ENCODE data around the gene STOM.

Gene STOM

GRCh38 chr9:121313458-121314152 lies 56.4 kb downstream of the STOM start:
- no peak overlapping the region for H3K4me3 Mint-ChIP-seq
- H3K9me3 Mint-ChIP-seq = no peaks in the 10 kb centered on the region
- DNase-seq (ENCODE audit: low spot score in 2 of 2) = no peak
- no peaks in the 10 kb centered on the region for H3K27me3 Mint-ChIP-seq
- no peak overlapping the region for H3K27ac Mint-ChIP-seq
- no peak for ATAC-seq (ENCODE audit: low read depth)
- H3K36me3 Mint-ChIP-seq = peaks cover 18% of the 10 kb centered on the region
- no peaks in the 10 kb centered on the region for H3K4me1 Mint-ChIP-seq

GRCh38 chr9:121312169-121312568 lies 57.9 kb downstream of the STOM start:
- no peak for DNase-seq (ENCODE audit: low spot score in 2 of 2)
- H3K36me3 Mint-ChIP-seq = peaks cover 22% of the 10 kb centered on the region

GRCh38 chr9:121310571-121310970 lies 59.5 kb downstream of the STOM start:
- no peak overlapping the region for H3K27ac Mint-ChIP-seq
- DNase-seq (ENCODE audit: low spot score in 2 of 2) (no peak), ATAC-seq (ENCODE audit: low read depth) (no peak)
- no peaks in the 10 kb centered on the region for H3K27me3 Mint-ChIP-seq
- no peaks in the 10 kb centered on the region for H3K4me1 Mint-ChIP-seq
- H3K36me3 Mint-ChIP-seq = peaks cover 22% of the 10 kb centered on the region
- no peaks in the 10 kb centered on the region for H3K9me3 Mint-ChIP-seq
- no peak overlapping the region for H3K4me3 Mint-ChIP-seq

More at GRCh38 chr9:121312169-121312568, 57.9 kb downstream of the STOM start:
- no peaks in the 10 kb centered on the region for H3K4me1 Mint-ChIP-seq
- H3K4me3 Mint-ChIP-seq = no peak overlapping the region
- H3K9me3 Mint-ChIP-seq = no peaks in the 10 kb centered on the region
- no peak for ATAC-seq (ENCODE audit: low read depth)
- no peaks in the 10 kb centered on the region for H3K27me3 Mint-ChIP-seq
- H3K27ac Mint-ChIP-seq = no peak overlapping the region

GRCh38 chr9:121309833-121310425 lies 60.1 kb downstream of the STOM start:
- no peaks in the 10 kb centered on the region for H3K27me3 Mint-ChIP-seq
- peaks cover 22% of the 10 kb centered on the region for H3K36me3 Mint-ChIP-seq
- H3K9me3 Mint-ChIP-seq = no peaks in the 10 kb centered on the region
- no peak for DNase-seq (ENCODE audit: low spot score in 2 of 2)
- H3K4me3 Mint-ChIP-seq = no peak overlapping the region
- no peaks in the 10 kb centered on the region for H3K4me1 Mint-ChIP-seq
- H3K27ac Mint-ChIP-seq = no peak overlapping the region
- ATAC-seq (ENCODE audit: low read depth) = no peak

- Mint-ChIP-seq H3K36me3 (peaks cover 20% of the 10 kb centered on the region), H3K4me1 (no peaks in the 10 kb centered on the region)
- no peak for ATAC-seq (ENCODE audit: low read depth)
Measured at GRCh38 chr9:121309171-121309570, 60.9 kb downstream of the STOM start.

GRCh38 chr9:121308765-121309164 lies 61.3 kb downstream of the STOM start:
- no peaks in the 10 kb centered on the region for H3K27me3 Mint-ChIP-seq
- no peak overlapping the region for H3K27ac Mint-ChIP-seq
- no peak for ATAC-seq (ENCODE audit: low read depth)
- no peaks in the 10 kb centered on the region for H3K4me1 Mint-ChIP-seq
- peaks cover 18% of the 10 kb centered on the region for H3K36me3 Mint-ChIP-seq
- DNase-seq (ENCODE audit: low spot score in 2 of 2) = no peak
- H3K9me3 Mint-ChIP-seq = no peaks in the 10 kb centered on the region
- H3K4me3 Mint-ChIP-seq = no peak overlapping the region

More at GRCh38 chr9:121309171-121309570, 60.9 kb downstream of the STOM start:
- no peak overlapping the region for H3K4me3 Mint-ChIP-seq
- no peaks in the 10 kb centered on the region for H3K27me3 Mint-ChIP-seq
- no peak for DNase-seq (ENCODE audit: low spot score in 2 of 2)
- no peak overlapping the region for H3K27ac Mint-ChIP-seq
- H3K9me3 Mint-ChIP-seq = no peaks in the 10 kb centered on the region

- no peak overlapping the region for H3K4me3 Mint-ChIP-seq
- no peaks in the 10 kb centered on the region for H3K4me1 Mint-ChIP-seq
- no peak overlapping the region for H3K27ac Mint-ChIP-seq
- DNase-seq (ENCODE audit: low spot score in 2 of 2) (no peak), ATAC-seq (ENCODE audit: low read depth) (no peak)
- peaks cover 12% of the 10 kb centered on the region for H3K36me3 Mint-ChIP-seq
- no peaks in the 10 kb centered on the region for H3K9me3 Mint-ChIP-seq
- no peaks in the 10 kb centered on the region for H3K27me3 Mint-ChIP-seq
Measured at GRCh38 chr9:121307976-121308375, 62.1 kb downstream of the STOM start.

GRCh38 chr9:121305269-121305994 lies 64.6 kb downstream of the STOM start:
- ATAC-seq (ENCODE audit: low read depth) (no peak), DNase-seq (ENCODE audit: low spot score in 2 of 2) (no peak)
- Mint-ChIP-seq H3K36me3 (peaks cover 8% of the 10 kb centered on the region), H3K27ac (no peak overlapping the region), H3K4me1 (peaks cover 2% of the 10 kb centered on the region), H3K27me3 (no peaks in the 10 kb centered on the region), H3K9me3 (no peaks in the 10 kb centered on the region), H3K4me3 (no peak overlapping the region)

- Mint-ChIP-seq H3K9me3 (no peaks in the 10 kb centered on the region), H3K4me1 (peaks cover 7% of the 10 kb centered on the region), H3K27me3 (no peaks in the 10 kb centered on the region), H3K36me3 (peaks cover 7% of the 10 kb centered on the region), H3K27ac (no peak overlapping the region), H3K4me3 (no peak overlapping the region)
- DNase-seq (ENCODE audit: low spot score in 2 of 2) (no peak), ATAC-seq (ENCODE audit: low read depth) (no peak)
Measured at GRCh38 chr9:121304707-121305106, 65.3 kb downstream of the STOM start.

- ATAC-seq (ENCODE audit: low read depth) (no peak), DNase-seq (ENCODE audit: low spot score in 2 of 2) (no peak)
- no peak overlapping the region for H3K27ac Mint-ChIP-seq
- H3K4me1 Mint-ChIP-seq = peaks cover 10% of the 10 kb centered on the region
- peaks cover 6% of the 10 kb centered on the region for H3K36me3 Mint-ChIP-seq
- no peak overlapping the region for H3K4me3 Mint-ChIP-seq
- no peaks in the 10 kb centered on the region for H3K27me3 Mint-ChIP-seq
- H3K9me3 Mint-ChIP-seq = no peaks in the 10 kb centered on the region
Measured at GRCh38 chr9:121303456-121304451, 66.3 kb downstream of the STOM start.

- H3K27ac Mint-ChIP-seq = no peak overlapping the region
Measured at GRCh38 chr9:121302786-121303185, 67.3 kb downstream of the STOM start.

GRCh38 chr9:121302341-121302740 lies 67.7 kb downstream of the STOM start:
- H3K4me3 Mint-ChIP-seq = no peak overlapping the region

More at GRCh38 chr9:121302786-121303185, 67.3 kb downstream of the STOM start:
- ATAC-seq (ENCODE audit: low read depth) (no peak), DNase-seq (ENCODE audit: low spot score in 2 of 2) (no peak)
- Mint-ChIP-seq H3K4me1 (peaks cover 18% of the 10 kb centered on the region), H3K9me3 (no peaks in the 10 kb centered on the region), H3K36me3 (peaks cover 4% of the 10 kb centered on the region), H3K4me3 (no peak overlapping the region), H3K27me3 (no peaks in the 10 kb centered on the region)

GRCh38 chr9:121301881-121302286 lies 68.2 kb downstream of the STOM start:
- no peak overlapping the region for H3K27ac Mint-ChIP-seq
- H3K36me3 Mint-ChIP-seq = peaks cover 2% of the 10 kb centered on the region
- H3K4me3 Mint-ChIP-seq = no peak overlapping the region
- peaks cover 23% of the 10 kb centered on the region for H3K4me1 Mint-ChIP-seq
- no peak for ATAC-seq (ENCODE audit: low read depth)
- no peaks in the 10 kb centered on the region for H3K27me3 Mint-ChIP-seq
- DNase-seq (ENCODE audit: low spot score in 2 of 2) = no peak
- no peaks in the 10 kb centered on the region for H3K9me3 Mint-ChIP-seq

More at GRCh38 chr9:121302341-121302740, 67.7 kb downstream of the STOM start:
- peaks cover 22% of the 10 kb centered on the region for H3K4me1 Mint-ChIP-seq
- H3K36me3 Mint-ChIP-seq = peaks cover 2% of the 10 kb centered on the region
- no peak overlapping the region for H3K27ac Mint-ChIP-seq
- H3K9me3 Mint-ChIP-seq = no peaks in the 10 kb centered on the region
- H3K27me3 Mint-ChIP-seq = no peaks in the 10 kb centered on the region
- DNase-seq (ENCODE audit: low spot score in 2 of 2) (no peak), ATAC-seq (ENCODE audit: low read depth) (no peak)

Data from memory B cell (primary cell).